HL-60 (cell line): ENCODE measurements around the gene DYRK2.

Experiments
- DNase-seq, 2 experiments: peaks; one replicate each; pipeline ENCODE4 v3.0.0-alpha.2; 2010 to 2020; ENCODE audit warnings: low read depth in 1 of 2, low spot score in 1 of 2
- H3K27ac ChIP-seq: fragments of 250-450 bp; sonication (Bioruptor Pico); replicated peaks from 2 replicates; pipeline ENCODE4 v1.5.1; 2020; ENCODE audit warnings: mild to moderate bottlenecking, moderate library complexity
- H3K27me3 ChIP-seq: fragments of 250-450 bp; sonication (Bioruptor Pico); 2 replicates; pipeline ENCODE4 v1.5.1; 2021; ENCODE audit warnings: mild to moderate bottlenecking, moderate library complexity; ENCODE audit not compliant: insufficient read depth, poor library complexity, severe bottlenecking
- H3K4me3 ChIP-seq: replicated peaks from 2 replicates; pipeline ENCODE4 v1.5.1; 2011; ENCODE audit warnings: mild to moderate bottlenecking, control low read depth, low read length; ENCODE audit not compliant: insufficient read depth
- GABPA ChIP-seq: IDR thresholded peaks from 2 replicates; pipeline ENCODE4 v1.6.1; 2012; ENCODE audit warnings: low read depth
- POLR2AphosphoS5 ChIP-seq: IDR thresholded peaks from 2 replicates; pipeline ENCODE4 v1.6.1; 2012; ENCODE audit warnings: low read depth
- REST ChIP-seq: IDR thresholded peaks from 2 replicates; pipeline ENCODE4 v1.6.1; 2012; ENCODE audit warnings: low read depth; ENCODE audit not compliant: insufficient replicate concordance
- SPI1 ChIP-seq: IDR thresholded peaks from 2 replicates; pipeline ENCODE4 v1.6.1; 2012; ENCODE audit warnings: low read depth, mild to moderate bottlenecking, borderline replicate concordance
- TF ChIP-seq, protein P1 (sequence below): IDR thresholded peaks from one replicate; pipeline ENCODE4 v1.5.1; 2011; ENCODE audit warnings: low read length, control low read depth, inconsistent platforms; ENCODE audit not compliant: insufficient read depth

The DYRK2 gene

GRCh38 chr12:67634303-67634761 lies 14.2 kb upstream of the DYRK2 start:
- no peaks in the 10 kb centered on the region for H3K27me3 ChIP-seq
- TF ChIP-seq, protein P1, sequence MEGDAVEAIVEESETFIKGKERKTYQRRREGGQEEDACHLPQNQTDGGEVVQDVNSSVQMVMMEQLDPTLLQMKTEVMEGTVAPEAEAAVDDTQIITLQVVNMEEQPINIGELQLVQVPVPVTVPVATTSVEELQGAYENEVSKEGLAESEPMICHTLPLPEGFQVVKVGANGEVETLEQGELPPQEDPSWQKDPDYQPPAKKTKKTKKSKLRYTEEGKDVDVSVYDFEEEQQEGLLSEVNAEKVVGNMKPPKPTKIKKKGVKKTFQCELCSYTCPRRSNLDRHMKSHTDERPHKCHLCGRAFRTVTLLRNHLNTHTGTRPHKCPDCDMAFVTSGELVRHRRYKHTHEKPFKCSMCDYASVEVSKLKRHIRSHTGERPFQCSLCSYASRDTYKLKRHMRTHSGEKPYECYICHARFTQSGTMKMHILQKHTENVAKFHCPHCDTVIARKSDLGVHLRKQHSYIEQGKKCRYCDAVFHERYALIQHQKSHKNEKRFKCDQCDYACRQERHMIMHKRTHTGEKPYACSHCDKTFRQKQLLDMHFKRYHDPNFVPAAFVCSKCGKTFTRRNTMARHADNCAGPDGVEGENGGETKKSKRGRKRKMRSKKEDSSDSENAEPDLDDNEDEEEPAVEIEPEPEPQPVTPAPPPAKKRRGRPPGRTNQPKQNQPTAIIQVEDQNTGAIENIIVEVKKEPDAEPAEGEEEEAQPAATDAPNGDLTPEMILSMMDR, result no peak
- TF ChIP-seq REST, result no peak
- no peak; the same call in 1 of the 2 replicates for TF ChIP-seq SPI1
- TF ChIP-seq POLR2AphosphoS5, result no peak
- no peak for TF ChIP-seq GABPA
- no peak overlapping the region for H3K4me3 ChIP-seq
- DNase-seq, result no peak
- no peak overlapping the region for H3K27ac ChIP-seq

DNA sequence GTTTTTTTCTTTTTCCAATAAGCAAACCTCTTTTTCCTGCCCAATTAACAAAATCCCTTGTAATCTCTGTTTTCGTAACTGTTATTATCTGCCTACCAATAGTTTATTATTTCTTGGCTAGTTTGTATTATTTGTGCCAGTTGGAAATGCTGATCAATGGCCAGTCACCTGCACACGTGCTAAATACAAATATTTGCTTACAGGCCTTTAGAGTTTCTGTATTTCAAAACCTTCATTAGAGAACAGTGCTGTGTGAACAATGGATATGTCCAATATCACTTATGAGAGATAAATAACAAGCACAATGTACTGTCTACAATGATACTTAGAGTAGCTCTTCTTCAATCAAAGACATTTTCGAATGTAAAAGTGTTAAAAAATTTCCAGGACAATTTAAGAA lies 10.8 kb upstream of the DYRK2 start:
- no peak for DNase-seq
- no peak for TF ChIP-seq POLR2AphosphoS5
- no peaks in the 10 kb centered on the region for H3K27me3 ChIP-seq
- H3K4me3 ChIP-seq, result no peak overlapping the region
- no peak overlapping the region for H3K27ac ChIP-seq

DNA sequence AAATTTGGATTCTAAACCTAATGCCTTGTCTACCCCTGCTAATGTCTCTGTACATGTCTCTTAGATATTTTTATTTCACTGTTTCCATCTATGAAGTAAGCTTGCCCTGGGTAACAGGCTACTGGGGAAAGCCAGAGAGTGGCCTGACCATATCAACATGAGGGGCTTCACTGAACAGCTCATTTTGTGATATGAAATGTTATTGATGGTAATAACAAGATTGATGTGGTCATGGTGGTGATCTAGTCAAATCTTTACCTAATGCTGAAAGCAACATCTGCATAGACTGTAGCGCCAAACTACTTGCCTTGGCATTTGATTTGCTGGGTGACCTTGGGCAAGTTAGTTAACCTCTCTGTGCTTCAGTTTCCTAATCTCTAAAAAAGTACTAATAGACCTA lies 9.9 kb upstream of the DYRK2 start:
- no peak overlapping the region for H3K27ac ChIP-seq
- H3K4me3 ChIP-seq, result no peak overlapping the region
- H3K27me3 ChIP-seq, result no peaks in the 10 kb centered on the region
- DNase-seq, result no peak
- TF ChIP-seq GABPA, result no peak
- no peak for TF ChIP-seq SPI1
- TF ChIP-seq POLR2AphosphoS5, result no peak
- no peak for TF ChIP-seq REST
- TF ChIP-seq, protein P1, result no peak

GRCh38 chr12:67640863-67641262 lies 7.7 kb upstream of the DYRK2 start:
- Histone ChIP-seq H3K27ac (no peak overlapping the region), H3K4me3 (no peak overlapping the region), H3K27me3 (no peaks in the 10 kb centered on the region)
- TF ChIP-seq SPI1, result no peak
- DNase-seq, result no peak

DNA sequence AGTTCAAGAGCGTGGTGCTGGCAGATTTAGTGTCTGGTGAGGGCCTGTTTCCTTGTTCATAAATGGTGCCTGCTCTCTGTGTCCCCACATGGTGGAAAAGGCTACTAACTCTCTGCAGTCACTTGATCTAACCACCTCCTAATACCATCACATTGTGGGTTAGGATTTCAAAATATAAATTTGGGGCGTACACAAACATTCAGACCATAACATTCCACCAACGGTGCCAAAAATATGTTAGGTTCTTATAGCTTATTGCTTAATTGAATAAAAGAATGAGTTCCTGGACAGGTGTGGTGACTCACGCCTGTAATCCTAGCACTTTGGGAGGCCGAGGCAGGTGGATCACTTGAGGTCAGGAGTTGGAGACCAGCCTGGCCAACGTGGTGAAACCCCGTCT lies 3.4 kb upstream of the DYRK2 start:
- Histone ChIP-seq H3K27ac (no peak overlapping the region), H3K4me3 (no peak overlapping the region), H3K27me3 (no peaks in the 10 kb centered on the region)
- TF ChIP-seq GABPA, result no peak
- DNase-seq, result no peak

DNA sequence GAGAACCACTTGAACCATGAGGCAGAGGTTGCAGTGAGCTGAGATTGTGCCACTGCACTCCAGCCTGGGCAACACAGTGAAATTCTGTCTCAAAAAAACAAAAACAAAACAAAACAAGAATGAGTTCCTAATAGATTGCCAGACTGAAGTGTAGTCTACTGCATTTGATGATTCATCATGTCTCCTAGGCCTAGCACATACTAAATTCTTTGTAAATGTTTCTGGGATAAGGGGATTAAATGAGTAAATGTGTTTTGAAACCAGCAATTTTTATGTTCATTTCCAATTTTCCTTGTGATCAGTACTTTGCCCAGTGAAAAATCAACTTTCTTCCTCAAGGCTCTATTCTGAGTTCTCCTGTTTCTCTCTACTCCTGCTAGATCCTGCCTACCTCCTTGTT lies 2.9 kb upstream of the DYRK2 start:
- no peaks in the 10 kb centered on the region for H3K27me3 ChIP-seq
- no peak overlapping the region for H3K27ac ChIP-seq
- DNase-seq, result no peak

More for the DNA sequence above, 2.9 kb upstream of the DYRK2 start:
- no peak for TF ChIP-seq GABPA
- TF ChIP-seq REST, result no peak
- TF ChIP-seq SPI1, result no peak
- TF ChIP-seq POLR2AphosphoS5, result no peak
- TF ChIP-seq, protein P1, result no peak
- H3K4me3 ChIP-seq, result no peak overlapping the region
